HEK293 (cell line): ENCODE data around the gene CORO6.

Experiments used
- IKZF3 ChIP-seq: fragments of 450-650 bp; IDR thresholded peaks from 2 replicates; pipeline ENCODE4 v1.5.0; 2018; ENCODE audit warnings: missing biosample characterization, mild to moderate bottlenecking, missing genetic modification characterization, moderate library complexity
- KLF16 ChIP-seq: fragments of 450-650 bp; formaldehyde crosslinking; IDR thresholded peaks from 2 replicates; pipeline ENCODE4 v1.5.1; 2017; ENCODE audit warnings: missing biosample characterization, missing genetic modification characterization
- KLF9 ChIP-seq: fragments of 450-650 bp; formaldehyde crosslinking; IDR thresholded peaks from 2 replicates; pipeline ENCODE4 v1.5.1; 2016; ENCODE audit warnings: missing biosample characterization, missing genetic modification characterization, low read depth
- REPIN1 ChIP-seq: fragments of 450-650 bp; formaldehyde crosslinking; IDR thresholded peaks from 2 replicates; pipeline ENCODE4 v1.5.1; 2017; ENCODE audit warnings: missing biosample characterization, missing genetic modification characterization, low read depth
- SP2 ChIP-seq: fragments of 450-650 bp; formaldehyde crosslinking; IDR thresholded peaks from 2 replicates; pipeline ENCODE4 v1.5.1; 2016; ENCODE audit warnings: missing biosample characterization, missing genetic modification characterization
- YY2 ChIP-seq: fragments of 450-650 bp; formaldehyde crosslinking; IDR thresholded peaks from 2 replicates; pipeline ENCODE4 v1.5.1; 2016; ENCODE audit warnings: missing biosample characterization, missing genetic modification characterization
- ZBTB21 ChIP-seq: fragments of 450-650 bp; formaldehyde crosslinking; IDR thresholded peaks from 2 replicates; pipeline ENCODE4 v1.5.1; 2017; ENCODE audit warnings: missing biosample characterization, missing genetic modification characterization
- ZBTB49 ChIP-seq: fragments of 450-650 bp; formaldehyde crosslinking; IDR thresholded peaks from 2 replicates; pipeline ENCODE4 v1.5.1; 2016; ENCODE audit warnings: missing biosample characterization, missing genetic modification characterization, low read depth
- ZBTB7A ChIP-seq: fragments of 450-650 bp; formaldehyde crosslinking; IDR thresholded peaks from 2 replicates; pipeline ENCODE4 v1.5.1; 2016; ENCODE audit warnings: low read depth, missing biosample characterization, missing genetic modification characterization
- ZBTB8A ChIP-seq: fragments of 450-650 bp; formaldehyde crosslinking; IDR thresholded peaks from 2 replicates; pipeline ENCODE4 v1.5.1; 2016; ENCODE audit warnings: missing biosample characterization, missing genetic modification characterization
- ZNF121 ChIP-seq: fragments of 450-650 bp; formaldehyde crosslinking; IDR thresholded peaks from 2 replicates; pipeline ENCODE4 v1.5.1; 2016; ENCODE audit warnings: missing biosample characterization, missing genetic modification characterization
- ZNF148 ChIP-seq: fragments of 450-650 bp; formaldehyde crosslinking; IDR thresholded peaks from 2 replicates; pipeline ENCODE4 v1.5.0; 2017; ENCODE audit warnings: missing biosample characterization, missing genetic modification characterization, borderline replicate concordance
- ZNF175 ChIP-seq: fragments of 450-650 bp; formaldehyde crosslinking; IDR thresholded peaks from 2 replicates; pipeline ENCODE4 v1.5.1; 2016; ENCODE audit warnings: missing biosample characterization, missing genetic modification characterization
- ZNF223 ChIP-seq: fragments of 450-650 bp; formaldehyde crosslinking; IDR thresholded peaks from 2 replicates; pipeline ENCODE4 v1.5.1; 2016; ENCODE audit warnings: missing biosample characterization, missing genetic modification characterization
- ZNF23 ChIP-seq: fragments of 450-650 bp; formaldehyde crosslinking; IDR thresholded peaks from 2 replicates; pipeline ENCODE4 v1.5.1; 2016; ENCODE audit warnings: missing biosample characterization, missing genetic modification characterization, borderline replicate concordance
- ZNF335 ChIP-seq: fragments of 450-650 bp; formaldehyde crosslinking; conservative IDR thresholded peaks from 2 replicates; pipeline ENCODE4 v1.5.1; 2016; ENCODE audit warnings: missing biosample characterization, missing genetic modification characterization
- ZNF394 ChIP-seq: fragments of 450-650 bp; formaldehyde crosslinking; IDR thresholded peaks from 2 replicates; pipeline ENCODE4 v1.5.1; 2016; ENCODE audit warnings: missing biosample characterization, missing genetic modification characterization, mild to moderate bottlenecking, moderate library complexity, borderline replicate concordance
- ZNF426 ChIP-seq: fragments of 450-650 bp; formaldehyde crosslinking; IDR thresholded peaks from 2 replicates; pipeline ENCODE4 v1.5.1; 2017; ENCODE audit warnings: missing biosample characterization, missing genetic modification characterization, mild to moderate bottlenecking, inconsistent platforms, moderate library complexity
- ZNF510 ChIP-seq: fragments of 450-650 bp; formaldehyde crosslinking; IDR thresholded peaks from 2 replicates; pipeline ENCODE4 v1.5.1; 2018; ENCODE audit warnings: mild to moderate bottlenecking, missing genetic modification characterization, missing biosample characterization; ENCODE audit not compliant: insufficient replicate concordance
- ZNF513 ChIP-seq: fragments of 450-650 bp; IDR thresholded peaks from 2 replicates; pipeline ENCODE4 v1.5.1; 2018; ENCODE audit warnings: missing biosample characterization, missing genetic modification characterization
- ZNF521 ChIP-seq: fragments of 450-650 bp; formaldehyde crosslinking; IDR thresholded peaks from 2 replicates; pipeline ENCODE4 v1.5.1; 2017; ENCODE audit warnings: missing biosample characterization, mild to moderate bottlenecking, missing genetic modification characterization
- ZNF560 ChIP-seq: fragments of 450-650 bp; formaldehyde crosslinking; IDR thresholded peaks from 2 replicates; pipeline ENCODE4 v1.5.1; 2017; ENCODE audit warnings: missing biosample characterization, missing genetic modification characterization, borderline replicate concordance
- ZNF585B ChIP-seq: fragments of 450-650 bp; formaldehyde crosslinking; IDR thresholded peaks from 2 replicates; pipeline ENCODE4 v1.5.1; 2016; ENCODE audit warnings: missing biosample characterization, missing genetic modification characterization
- ZNF596 ChIP-seq: fragments of 450-650 bp; IDR thresholded peaks from 2 replicates; pipeline ENCODE4 v1.5.0; 2018; ENCODE audit warnings: missing biosample characterization, mild to moderate bottlenecking, missing genetic modification characterization, moderate library complexity
- ZNF623 ChIP-seq: fragments of 450-650 bp; formaldehyde crosslinking; IDR thresholded peaks from 2 replicates; pipeline ENCODE4 v1.5.1; 2016; ENCODE audit warnings: missing biosample characterization, missing genetic modification characterization
- TF ChIP-seq, protein P1 (sequence below): fragments of 450-650 bp; formaldehyde crosslinking; IDR thresholded peaks from 2 replicates; pipeline ENCODE4 v1.5.1; 2016; ENCODE audit warnings: missing biosample characterization, missing genetic modification characterization
- TF ChIP-seq, protein P2 (sequence below): fragments of 450-650 bp; formaldehyde crosslinking; optimal IDR thresholded peaks from 2 replicates; pipeline ENCODE3; 2016; ENCODE audit warnings: missing biosample characterization, mild to moderate bottlenecking, missing genetic modification characterization
- TF ChIP-seq, protein P3 (sequence below): fragments of 450-650 bp; formaldehyde crosslinking; IDR thresholded peaks from 2 replicates; pipeline ENCODE4 v1.5.1; 2017; ENCODE audit warnings: missing biosample characterization, missing genetic modification characterization

CORO6 gene

DNA sequence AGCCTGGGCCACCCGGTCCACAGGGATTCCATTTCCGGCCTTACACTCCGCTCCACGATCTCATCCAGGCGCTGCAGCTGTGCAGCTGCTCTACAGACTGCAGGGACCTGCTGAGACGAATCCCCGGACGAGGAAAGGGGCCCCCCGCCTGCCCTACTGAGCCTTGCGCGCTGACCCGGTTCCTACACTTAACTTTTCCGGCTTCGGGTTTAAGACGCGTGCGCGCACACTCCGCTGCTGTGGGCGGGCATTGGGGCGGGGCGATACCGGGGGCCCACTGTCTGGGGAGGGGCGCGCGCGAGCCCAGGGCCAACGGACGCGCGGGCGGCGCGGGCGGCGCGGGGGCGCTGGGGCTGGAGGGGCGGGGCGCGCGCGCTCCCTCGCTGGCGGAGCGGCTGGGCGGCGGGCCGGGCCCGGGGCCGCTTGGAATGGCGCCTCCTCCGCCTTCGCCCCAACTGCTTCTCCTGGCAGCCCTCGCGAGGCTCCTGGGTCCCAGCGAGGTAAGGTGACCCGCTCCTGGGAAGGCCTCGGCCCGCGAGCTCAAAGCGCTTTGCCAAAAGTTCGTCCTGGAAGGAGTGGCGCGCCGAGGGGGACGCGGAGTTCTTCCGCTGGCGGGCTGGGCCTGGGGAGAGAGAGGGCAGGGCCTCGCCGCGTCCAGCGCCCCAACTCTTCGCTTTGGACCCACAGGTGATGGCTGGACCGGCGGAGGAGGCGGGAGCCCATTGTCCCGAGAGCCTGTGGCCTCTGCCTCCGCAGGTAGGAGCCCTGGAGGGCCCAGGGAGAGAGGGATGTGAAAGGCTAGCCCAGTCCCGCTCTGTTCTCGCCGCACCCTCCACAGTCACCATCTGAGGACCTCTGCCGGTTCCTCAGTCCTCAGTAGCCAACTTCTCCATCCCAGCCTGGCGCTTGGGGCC, 54.1 kb downstream of the CORO6 start, which contains the start of gene TP53I13 (continued):
- TF ChIP-seq, protein P1, sequence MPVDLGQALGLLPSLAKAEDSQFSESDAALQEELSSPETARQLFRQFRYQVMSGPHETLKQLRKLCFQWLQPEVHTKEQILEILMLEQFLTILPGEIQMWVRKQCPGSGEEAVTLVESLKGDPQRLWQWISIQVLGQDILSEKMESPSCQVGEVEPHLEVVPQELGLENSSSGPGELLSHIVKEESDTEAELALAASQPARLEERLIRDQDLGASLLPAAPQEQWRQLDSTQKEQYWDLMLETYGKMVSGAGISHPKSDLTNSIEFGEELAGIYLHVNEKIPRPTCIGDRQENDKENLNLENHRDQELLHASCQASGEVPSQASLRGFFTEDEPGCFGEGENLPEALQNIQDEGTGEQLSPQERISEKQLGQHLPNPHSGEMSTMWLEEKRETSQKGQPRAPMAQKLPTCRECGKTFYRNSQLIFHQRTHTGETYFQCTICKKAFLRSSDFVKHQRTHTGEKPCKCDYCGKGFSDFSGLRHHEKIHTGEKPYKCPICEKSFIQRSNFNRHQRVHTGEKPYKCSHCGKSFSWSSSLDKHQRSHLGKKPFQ (tag by site-specific recombination), result no peak
- TF ChIP-seq ZNF394 (tag by site-specific recombination), result peak; percentile 66; the same call in 1 of the 2 replicates
- no peak for TF ChIP-seq YY2
- TF ChIP-seq ZBTB21 (tag by site-specific recombination), result no peak
- no peak for TF ChIP-seq ZNF121 (tag by site-specific recombination)
- TF ChIP-seq KLF9 (tag by site-specific recombination), result peak; percentile 39; the same call in 1 of the 2 replicates
- TF ChIP-seq ZNF513, result no peak
- no peak for TF ChIP-seq ZNF596
- peak; percentile 72; the same call in 1 of the 2 replicates for TF ChIP-seq ZNF335 (tag by site-specific recombination)
- no peak for TF ChIP-seq ZBTB49
- TF ChIP-seq SP2 (tag by site-specific recombination), result peak; percentile 10; the same call in 1 of the 2 replicates
- peak; percentile 51; the same call in 1 of the 2 replicates for TF ChIP-seq IKZF3 (tag by site-specific recombination)
- TF ChIP-seq ZNF623 (tag by site-specific recombination), result no peak; the same call in 1 of the 2 replicates
- no peak for TF ChIP-seq ZNF585B (tag by site-specific recombination)
- no peak for TF ChIP-seq ZNF426
- TF ChIP-seq ZNF223, result no peak
- no peak for TF ChIP-seq ZNF521 (tag by site-specific recombination)
- peak; percentile 50 for TF ChIP-seq ZBTB8A (tag by site-specific recombination)
- no peak for TF ChIP-seq ZNF148 (tag by site-specific recombination)
- TF ChIP-seq, protein P2, sequence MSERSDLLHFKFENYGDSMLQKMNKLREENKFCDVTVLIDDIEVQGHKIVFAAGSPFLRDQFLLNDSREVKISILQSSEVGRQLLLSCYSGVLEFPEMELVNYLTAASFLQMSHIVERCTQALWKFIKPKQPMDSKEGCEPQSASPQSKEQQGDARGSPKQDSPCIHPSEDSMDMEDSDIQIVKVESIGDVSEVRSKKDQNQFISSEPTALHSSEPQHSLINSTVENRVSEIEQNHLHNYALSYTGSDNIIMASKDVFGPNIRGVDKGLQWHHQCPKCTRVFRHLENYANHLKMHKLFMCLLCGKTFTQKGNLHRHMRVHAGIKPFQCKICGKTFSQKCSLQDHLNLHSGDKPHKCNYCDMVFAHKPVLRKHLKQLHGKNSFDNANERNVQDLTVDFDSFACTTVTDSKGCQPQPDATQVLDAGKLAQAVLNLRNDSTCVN (tag by site-specific recombination), result peak; percentile 72
- no peak for TF ChIP-seq ZNF175
- no peak for TF ChIP-seq ZNF510
- TF ChIP-seq REPIN1 (tag by site-specific recombination), result no peak
- no peak for TF ChIP-seq ZNF23 (tag by site-specific recombination)
- no peak for TF ChIP-seq ZBTB7A (tag by site-specific recombination)
- no peak for TF ChIP-seq ZNF560
- TF ChIP-seq KLF16 (tag by site-specific recombination), result peak; percentile 66
- TF ChIP-seq, protein P3, sequence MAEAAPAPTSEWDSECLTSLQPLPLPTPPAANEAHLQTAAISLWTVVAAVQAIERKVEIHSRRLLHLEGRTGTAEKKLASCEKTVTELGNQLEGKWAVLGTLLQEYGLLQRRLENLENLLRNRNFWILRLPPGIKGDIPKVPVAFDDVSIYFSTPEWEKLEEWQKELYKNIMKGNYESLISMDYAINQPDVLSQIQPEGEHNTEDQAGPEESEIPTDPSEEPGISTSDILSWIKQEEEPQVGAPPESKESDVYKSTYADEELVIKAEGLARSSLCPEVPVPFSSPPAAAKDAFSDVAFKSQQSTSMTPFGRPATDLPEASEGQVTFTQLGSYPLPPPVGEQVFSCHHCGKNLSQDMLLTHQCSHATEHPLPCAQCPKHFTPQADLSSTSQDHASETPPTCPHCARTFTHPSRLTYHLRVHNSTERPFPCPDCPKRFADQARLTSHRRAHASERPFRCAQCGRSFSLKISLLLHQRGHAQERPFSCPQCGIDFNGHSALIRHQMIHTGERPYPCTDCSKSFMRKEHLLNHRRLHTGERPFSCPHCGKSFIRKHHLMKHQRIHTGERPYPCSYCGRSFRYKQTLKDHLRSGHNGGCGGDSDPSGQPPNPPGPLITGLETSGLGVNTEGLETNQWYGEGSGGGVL (tag by site-specific recombination), result no peak
